NCI-H2029 (cell line): ENCODE results near the gene ZNRF3.

ENCODE experiments used
- DNase-seq: peaks from one replicate; lab custom pipeline; 2025; lab: John Stamatoyannopoulos, UW

The ZNRF3 gene

GRCh38 chr22:29009148-29009547 lies 125.8 kb downstream of the ZNRF3 start:
- no peak for DNase-seq

GRCh38 chr22:29011240-29012100 lies 128.1 kb downstream of the ZNRF3 start:
- DNase-seq, result peak; percentile 16

DNA sequence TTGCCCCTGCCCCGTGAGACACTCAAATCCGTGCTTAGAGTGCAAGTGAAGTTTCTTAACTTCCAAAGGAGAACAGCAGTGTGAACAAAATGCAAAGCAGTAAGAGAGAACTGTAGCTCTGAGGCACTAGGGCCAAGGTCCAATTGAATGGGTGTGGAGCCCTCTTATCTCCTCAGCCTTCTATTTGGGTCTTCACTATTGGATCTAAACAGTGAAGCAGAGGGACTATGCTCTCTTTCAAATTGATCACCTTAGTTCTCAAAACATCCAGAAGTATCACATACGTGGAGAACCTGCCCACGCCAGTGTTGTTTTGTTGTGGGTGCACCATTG lies 128.7 kb downstream of the ZNRF3 start:
- no peak for DNase-seq

GRCh38 chr22:29012952-29013351 lies 129.6 kb downstream of the ZNRF3 start:
- DNase-seq, result no peak

DNA sequence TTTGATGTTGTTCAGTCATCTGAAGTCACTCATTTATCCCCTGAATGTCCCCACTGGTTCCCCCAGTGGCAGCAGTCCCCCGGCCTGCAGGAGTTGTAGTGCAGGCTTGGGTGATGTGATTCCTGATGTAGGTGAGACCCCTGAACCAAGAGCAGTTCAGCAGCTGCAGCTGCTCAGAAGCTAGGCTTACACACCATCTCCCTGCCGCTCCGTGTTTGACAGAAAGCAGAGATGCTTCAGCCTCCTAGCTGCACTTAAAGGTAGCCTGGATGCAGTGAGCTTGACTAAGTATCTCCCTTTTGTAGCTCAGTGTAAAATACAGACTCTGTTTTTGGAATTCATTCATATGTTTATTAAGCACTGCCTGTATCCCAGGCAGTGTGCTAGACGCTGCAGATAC lies 130.9 kb downstream of the ZNRF3 start:
- no peak for DNase-seq

DNA sequence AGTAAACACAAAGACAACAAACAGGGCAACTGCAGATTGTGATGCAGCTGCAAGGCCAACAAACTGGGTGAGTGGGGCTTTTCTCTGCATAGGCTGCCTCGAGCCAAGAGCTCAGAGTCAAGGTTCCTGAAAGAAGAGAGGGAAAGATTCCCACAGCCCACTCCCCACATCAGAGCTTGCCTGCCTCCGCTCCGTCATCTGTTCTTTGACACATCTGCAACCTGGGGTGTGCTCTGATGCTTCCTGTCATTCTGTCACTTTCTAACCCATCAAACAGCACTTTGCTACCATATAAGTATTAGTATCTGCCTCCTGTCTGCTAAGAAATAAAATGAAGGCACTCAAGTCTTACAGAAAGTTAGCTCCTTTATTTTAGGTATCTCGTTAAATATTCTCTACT lies 131.4 kb downstream of the ZNRF3 start:
- DNase-seq, result no peak

GRCh38 chr22:29016067-29016938 lies 132.9 kb downstream of the ZNRF3 start:
- DNase-seq, result no peak

GRCh38 chr22:29018293-29019189 lies 135.2 kb downstream of the ZNRF3 start:
- DNase-seq, result no peak

DNA sequence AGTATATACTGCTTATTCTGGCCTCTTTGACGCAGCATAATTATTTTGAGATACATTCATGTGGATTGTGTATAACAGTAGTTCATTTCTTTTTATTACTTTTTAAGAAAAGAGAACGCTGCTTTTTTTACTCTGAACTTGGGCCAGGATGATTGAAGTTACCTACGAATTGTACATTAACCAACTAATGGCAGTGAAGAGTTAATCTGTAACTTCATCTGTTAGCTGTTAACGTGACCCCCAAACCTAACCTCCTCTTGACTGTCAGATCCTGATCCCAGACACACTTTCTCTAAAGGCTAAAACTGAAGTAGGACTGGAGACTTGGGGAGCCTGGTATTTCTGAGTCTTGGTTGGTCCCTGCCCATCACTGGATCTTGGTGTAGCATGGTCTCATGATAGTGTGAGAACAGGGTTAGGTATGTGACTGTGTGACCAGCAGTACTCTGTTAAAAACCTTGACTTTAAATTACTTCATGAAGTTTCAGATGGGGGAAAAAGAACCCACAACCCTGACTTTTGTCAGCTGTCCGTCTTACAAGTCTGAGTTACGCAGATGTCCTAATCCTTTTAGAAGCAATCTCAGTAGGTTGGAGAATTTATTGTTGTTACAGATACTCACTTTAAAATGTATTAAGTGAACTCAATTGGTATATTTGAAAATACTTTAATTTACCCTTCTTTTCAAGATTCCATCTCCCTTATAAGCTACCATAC lies 138.9 kb downstream of the ZNRF3 start:
- no peak for DNase-seq

GRCh38 chr22:29023172-29023796 lies 139.9 kb downstream of the ZNRF3 start:
- DNase-seq, result no peak

GRCh38 chr22:29026579-29026978 lies 143.2 kb downstream of the ZNRF3 start:
- DNase-seq, result no peak

DNA sequence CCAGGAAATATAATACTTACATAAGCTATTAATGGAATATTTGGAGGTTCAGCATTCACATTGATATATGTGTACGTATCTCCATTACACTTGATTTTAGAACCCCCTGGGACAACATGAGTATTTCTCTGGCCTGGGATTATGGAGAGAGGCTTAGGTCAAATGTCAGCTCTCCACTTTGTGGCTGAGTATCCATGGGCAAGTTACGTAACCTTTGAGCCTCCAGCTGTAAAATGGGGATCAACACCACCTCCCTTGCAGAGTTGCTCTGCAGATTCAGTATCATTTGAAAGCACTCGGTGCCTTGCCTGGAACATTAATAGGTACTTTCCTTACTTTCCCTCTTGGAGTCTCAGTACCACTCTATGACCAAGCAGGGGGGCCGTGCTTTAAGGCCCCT lies 145.1 kb downstream of the ZNRF3 start:
- DNase-seq, result no peak

GRCh38 chr22:29029202-29030000 lies 146.0 kb downstream of the ZNRF3 start:
- no peak for DNase-seq

- no peak for DNase-seq
These were observed 146.7 kb downstream of the ZNRF3 start for GRCh38 chr22:29030016-29030617.

- DNase-seq, result peak; percentile 61
These were observed 147.3 kb downstream of the ZNRF3 start for GRCh38 chr22:29030618-29031226.

GRCh38 chr22:29031227-29032011 lies 148.0 kb downstream of the ZNRF3 start:
- peak; percentile 6 for DNase-seq

DNA sequence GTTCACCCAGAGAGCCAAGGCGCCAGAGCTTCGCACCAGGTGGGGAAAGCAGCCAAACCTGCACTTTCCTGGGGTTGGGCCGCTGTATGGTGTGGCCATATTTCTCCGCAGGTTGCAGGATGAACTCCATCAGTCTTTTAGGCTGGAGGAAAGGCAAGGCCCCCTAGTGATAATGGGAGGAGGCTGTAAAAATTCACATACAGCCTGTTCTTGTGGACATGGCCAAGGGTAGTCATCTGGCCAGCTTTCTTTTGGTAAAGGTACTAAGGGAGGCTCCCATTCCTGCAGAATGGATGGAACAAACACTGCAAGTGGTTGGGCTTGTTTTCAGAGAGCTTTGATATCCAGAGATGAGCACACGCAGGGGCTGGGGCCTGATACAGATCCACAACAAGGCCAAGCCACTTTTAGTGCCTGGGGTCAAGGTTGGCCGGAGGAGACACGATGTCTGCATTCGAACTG lies 148.7 kb downstream of the ZNRF3 start:
- DNase-seq, result no peak

DNA sequence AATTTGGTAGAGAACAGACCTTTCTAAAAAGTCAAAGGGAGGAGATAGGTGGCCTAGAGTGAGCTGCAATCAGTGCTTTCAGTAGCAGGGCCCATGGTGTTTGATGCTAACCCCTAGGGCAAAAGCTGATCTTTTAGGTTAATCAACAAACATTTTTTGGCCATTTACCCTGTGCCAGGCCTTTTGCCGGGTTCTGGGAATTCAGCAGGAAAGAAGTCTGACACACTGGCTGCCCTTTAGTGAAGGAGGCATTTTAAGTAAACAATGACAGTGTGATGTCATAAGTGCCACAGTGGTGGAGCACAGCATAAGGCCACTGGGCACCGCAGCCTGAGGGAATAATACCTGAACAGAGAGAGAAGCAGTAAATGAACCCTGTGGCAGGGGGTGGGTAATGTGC lies 149.2 kb downstream of the ZNRF3 start:
- peak; percentile 69 for DNase-seq
